H1 (cell line): ENCODE data around the gene KIF5C. TPM values are rescaled to one million over a fixed set of nuclear protein-coding genes. Genes with fewer than 3 reads are reported as not detected.

Experiments used
- CTCF ChIA-PET: fragments of 300-600 bp; sonication (Branson Sonifier 250); formaldehyde crosslinking; loops from one replicate; lab custom pipeline; 2021; ENCODE audit not compliant: partially characterized antibody; lab: Charles Lee
- POLR2A ChIA-PET: fragments of 300-600 bp; sonication (Branson Sonifier 250); formaldehyde crosslinking; loops from one replicate; lab custom pipeline; 2021; ENCODE audit warnings: inconsistent platforms; ENCODE audit not compliant: partially characterized antibody; lab: Charles Lee
- DNase-seq, 2 experiments: peaks; one replicate each; pipeline versions ENCODE4 v3.0.0 to v3.0.0-alpha.2; 2010 to 2022; ENCODE audit warnings: low spot score in 2 of 2, low read depth in 1 of 2, mixed read lengths in 1 of 2
- FAIRE-seq: peaks from 2 replicates; lab custom pipeline; 2011; peaks lifted over from hg19 to GRCh38; lab: Jason Lieb, UNC
- H2AFZ ChIP-seq: 2 replicates; pipeline ENCODE4 v1.8.1; 2012; ENCODE audit warnings: low read length, inconsistent platforms
- H2AK5ac ChIP-seq: 2 replicates; pipeline ENCODE4 v1.6.1; 2013; ENCODE audit warnings: low read depth, low read length
- H2BK120ac ChIP-seq: replicated peaks from 2 replicates; pipeline ENCODE3; 2013; ENCODE audit warnings: low read depth, low read length, inconsistent platforms
- H2BK12ac ChIP-seq: 2 replicates; pipeline ENCODE4 v1.6.1; 2013; ENCODE audit warnings: low read depth, low read length
- H2BK15ac ChIP-seq: 2 replicates; pipeline ENCODE4 v1.6.1; 2013; ENCODE audit warnings: low read length
- H2BK20ac ChIP-seq: 2 replicates; pipeline ENCODE4 v1.6.1; 2013; ENCODE audit warnings: low read length
- H2BK5ac ChIP-seq: 2 replicates; pipeline ENCODE4 v1.6.1; 2013; ENCODE audit warnings: low read depth, low read length
- H3K14ac ChIP-seq: 2 replicates; pipeline ENCODE4 v1.6.1; 2013; ENCODE audit warnings: inconsistent platforms; ENCODE audit not compliant: insufficient read length
- H3K18ac ChIP-seq: 2 replicates; pipeline ENCODE4 v1.6.1; 2013; ENCODE audit warnings: low read length; ENCODE audit errors: extremely low read depth
- H3K23ac ChIP-seq: 2 replicates; pipeline ENCODE4 v1.6.1; 2013; ENCODE audit warnings: inconsistent platforms; ENCODE audit not compliant: insufficient read length
- H3K23me2 ChIP-seq: 2 replicates; pipeline ENCODE4 v1.6.1; 2013; ENCODE audit warnings: low read depth, low read length
- H3K27ac ChIP-seq: 2 replicates; pipeline ENCODE4 v1.6.1; 2011; ENCODE audit warnings: low read depth, low read length, inconsistent platforms
- H3K27me3 ChIP-seq, 4 experiments: replicated peaks in 1 of 4; 1 replicate in 1 of 4; 2 replicates in 3 of 4; pipeline versions ENCODE4 v1.6.1 to v1.8.1; 2011 to 2013; ENCODE audit warnings: low read length in 3 of 4, mild to moderate bottlenecking in 3 of 4, inconsistent platforms in 2 of 4, mixed read lengths in 2 of 4, moderate library complexity in 1 of 4; ENCODE audit not compliant: control insufficient read depth in 3 of 4, insufficient read depth in 3 of 4; ENCODE audit errors: extremely low read depth in 1 of 4
- H3K36me3 ChIP-seq, 4 experiments: 2 replicates each; pipeline versions ENCODE4 v1.6.1 to v1.8.1; 2011 to 2013; ENCODE audit warnings: mild to moderate bottlenecking in 4 of 4, low read length in 3 of 4, moderate library complexity in 2 of 4, control low read depth in 1 of 4, inconsistent platforms in 1 of 4; ENCODE audit not compliant: insufficient read depth in 4 of 4, control insufficient read depth in 2 of 4
- H3K4ac ChIP-seq: replicated peaks from 2 replicates; pipeline ENCODE3; 2013; ENCODE audit warnings: low read length, low read depth, mixed read lengths, inconsistent platforms; ENCODE audit not compliant: insufficient read length
- H3K4me1 ChIP-seq, 4 experiments: replicated peaks in 1 of 4; 1 replicate in 1 of 4; 2 replicates in 3 of 4; pipeline versions ENCODE4 v1.6.1 to v1.8.1; 2011 to 2013; ENCODE audit warnings: low read length in 3 of 4, inconsistent platforms in 2 of 4, mixed read lengths in 1 of 4; ENCODE audit not compliant: insufficient read depth in 4 of 4, control insufficient read depth in 3 of 4
- H3K4me2 ChIP-seq, 2 experiments: 2 replicates each; pipeline versions ENCODE4 v1.6.1 to v1.8.1; 2011 to 2013; ENCODE audit warnings: low read depth in 2 of 2, low read length in 2 of 2, control low read depth in 1 of 2, inconsistent platforms in 1 of 2, mild to moderate bottlenecking in 1 of 2; ENCODE audit not compliant: insufficient read depth in 1 of 2
- H3K4me3 ChIP-seq, 4 experiments: fragments of 200-600, 300-600 bp in 1 of 4; sonication (generic), shearing (Covaris generic), sonication (Bioruptor Twin) in 1 of 4; 2 replicates each; pipeline versions ENCODE4 v1.5.1 to v1.8.1; 2011 to 2016; ENCODE audit warnings: low read length in 4 of 4, low read depth in 3 of 4, control low read depth in 2 of 4, inconsistent platforms in 2 of 4, mild to moderate bottlenecking in 2 of 4, mixed read lengths in 1 of 4, moderate library complexity in 1 of 4; ENCODE audit not compliant: insufficient read depth in 2 of 4; ENCODE audit errors: extremely low read depth in 1 of 4
- H3K56ac ChIP-seq: replicated peaks from 2 replicates; pipeline ENCODE3; 2013; ENCODE audit warnings: low read depth, mild to moderate bottlenecking, mixed read lengths, low read length, inconsistent platforms; ENCODE audit not compliant: insufficient read length
- H3K79me1 ChIP-seq: 2 replicates; pipeline ENCODE4 v1.6.1; 2013; ENCODE audit warnings: low read depth, low read length, control low read depth
- H3K79me2 ChIP-seq, 2 experiments: 2 replicates each; pipeline versions ENCODE4 v1.6.1 to v1.8.1; 2012 to 2013; ENCODE audit warnings: low read length in 2 of 2, mild to moderate bottlenecking in 2 of 2, inconsistent platforms in 1 of 2; ENCODE audit not compliant: insufficient read depth in 2 of 2, control insufficient read depth in 1 of 2
- H3K9ac ChIP-seq, 4 experiments: replicated peaks in 1 of 4; 1 replicate in 1 of 4; 2 replicates in 3 of 4; pipeline versions ENCODE4 v1.6.1 to v1.8.1; 2011 to 2013; ENCODE audit warnings: low read depth in 3 of 4, low read length in 3 of 4, control low read depth in 2 of 4, mild to moderate bottlenecking in 2 of 4, moderate library complexity in 2 of 4, inconsistent platforms in 1 of 4; ENCODE audit errors: extremely low read depth in 1 of 4
- H3K9me3 ChIP-seq, 2 experiments: 2 replicates each; pipeline versions ENCODE4 v1.6.1 to v1.8.1; 2012 to 2013; ENCODE audit warnings: mild to moderate bottlenecking in 2 of 2, moderate library complexity in 2 of 2, control low read depth in 1 of 2, inconsistent platforms in 1 of 2, low read depth in 1 of 2, low read length in 1 of 2, mixed read lengths in 1 of 2; ENCODE audit not compliant: insufficient read depth in 2 of 2
- H4K20me1 ChIP-seq, 2 experiments: replicated peaks in 1 of 2; 2 replicates each; pipeline versions ENCODE3 to v1.8.1; 2011 to 2013; ENCODE audit warnings: inconsistent platforms in 2 of 2, low read length in 2 of 2, mild to moderate bottlenecking in 1 of 2; ENCODE audit not compliant: insufficient read depth in 2 of 2, control insufficient read depth in 1 of 2
- H4K5ac ChIP-seq: 2 replicates; pipeline ENCODE4 v1.6.1; 2013; ENCODE audit warnings: low read length, low read depth, mixed read lengths, inconsistent platforms; ENCODE audit not compliant: insufficient read length
- H4K8ac ChIP-seq: 2 replicates; pipeline ENCODE4 v1.8.0; 2013; ENCODE audit warnings: mild to moderate bottlenecking, moderate library complexity, low read length, inconsistent platforms; ENCODE audit not compliant: insufficient read depth; ENCODE audit errors: extremely low read depth
- H4K91ac ChIP-seq: replicated peaks from 2 replicates; pipeline ENCODE3; 2013; ENCODE audit warnings: low read length, mixed read lengths, inconsistent platforms; ENCODE audit not compliant: insufficient read length
- BACH1 ChIP-seq: IDR thresholded peaks from 2 replicates; pipeline ENCODE4 v1.6.1; 2012; ENCODE audit warnings: low read length, improper control_type of control experiment
- GABPA ChIP-seq: IDR thresholded peaks from 2 replicates; pipeline ENCODE4 v1.6.1; 2011; ENCODE audit warnings: mild to moderate bottlenecking, low read length, moderate library complexity, borderline replicate concordance; ENCODE audit not compliant: insufficient read depth
- KDM5A ChIP-seq: fragments of 200-600 bp; IDR thresholded peaks from 2 replicates; pipeline ENCODE4 v1.7.1; 2012; ENCODE audit warnings: mild to moderate bottlenecking, low read length, inconsistent platforms, mixed read lengths
- PHF8 ChIP-seq: fragments of 200-600 bp; sonication (generic); conservative IDR thresholded peaks from 2 replicates; pipeline ENCODE4 v1.7.1; 2012; ENCODE audit warnings: low read depth, mild to moderate bottlenecking, inconsistent platforms, low read length, moderate library complexity
- POLR2AphosphoS5 ChIP-seq: IDR thresholded peaks from 2 replicates; pipeline ENCODE4 v1.6.1; 2011; ENCODE audit warnings: low read depth, low read length
- RAD21 ChIP-seq, 2 experiments: IDR thresholded peaks in 1 of 2; conservative IDR thresholded peaks in 1 of 2; 2 replicates each; pipeline ENCODE4 v1.6.1; 2011; ENCODE audit warnings: low read depth in 2 of 2, low read length in 2 of 2, improper control_type of control experiment in 1 of 2, inconsistent platforms in 1 of 2, mild to moderate bottlenecking in 1 of 2, moderate library complexity in 1 of 2
- WGBS, 2 experiments: shearing (Covaris generic) in 1 of 2; methylation state at CpG; one replicate each; pipeline versions ENCODE4 v1.1.6 to v1.1.7; 2013 to 2015; ENCODE audit warnings: low lambda C conversion rate in 2 of 2, mixed read lengths in 2 of 2, inconsistent platforms in 1 of 2, low coverage in 1 of 2, missing lambda C conversion rate in 1 of 2; ENCODE audit not compliant: insufficient replicate concordance in 2 of 2, insufficient coverage in 1 of 2, insufficient read length in 1 of 2; ENCODE audit errors: extremely low coverage in 1 of 2, missing lambda C conversion rate in 1 of 2; 5-methylcytosine and 5-hydroxymethylcytosine counted together
- polyA plus RNA-seq, 7 experiments: library from polyadenylated mRNA; depleted of rRNA in 3 of 7; stranded (reverse) in 5 of 7; unstranded in 2 of 7; fragments of >200 nt in 5 of 7; fragments of 200-250 nt in 2 of 7; gene quantifications; 1 replicate in 5 of 7; 2 replicates in 1 of 7; 4 replicates in 1 of 7; pipeline versions ENCODE4 v1.2.1 to v1.2.3, GENCODE V29; 2011 to 2013; ENCODE audit warnings: missing spikeins in 2 of 7, mixed read lengths in 2 of 7
- total RNA-seq: library from RNA; stranded (reverse); fragmentation: NEBNext Ultra II Directional; extraction: Animal tissue kit (Norgen Biotek cat#: 25700); gene quantifications from 2 replicates; pipeline ENCODE4 v1.2.1, GENCODE V29; 2021

Gene KIF5C
- total and polyA plus RNA-seq, 2 of the 8 experiments (the other 6 are each of a cell fraction or from before 2014, with no cell fraction given) = 16.3 to 66.4 TPM

DNA sequence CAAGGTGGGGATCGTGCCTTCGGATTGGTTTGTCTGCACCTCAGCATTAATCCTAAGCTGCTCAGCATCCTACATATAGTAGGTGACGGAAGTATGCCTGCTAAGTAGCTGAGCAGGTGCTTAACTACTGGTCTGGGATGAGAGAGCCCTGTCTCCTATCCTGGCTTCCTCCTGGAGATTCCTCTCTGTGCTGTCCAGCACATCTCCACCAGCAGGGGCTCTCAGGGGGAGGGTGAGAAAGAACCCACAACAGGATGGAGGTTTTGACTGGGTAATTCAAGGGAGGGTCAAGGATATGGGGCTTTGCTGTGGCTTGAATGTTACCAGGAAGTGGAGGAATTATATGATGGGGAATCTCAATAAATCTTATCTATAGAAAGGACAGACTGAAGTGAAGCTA lies 45.4 kb upstream of the KIF5C start:
- Histone ChIP-seq H4K20me1 (no peaks in the 10 kb centered on the region), H3K56ac (no peak overlapping the region), H3K18ac (no peak overlapping the region), H2AK5ac (no peak overlapping the region), H3K4me1 (peaks cover 0 to 5% (median 0%) of the 10 kb centered on the region in 4 experiments; a peak in 3 of 7 replicates), H3K9ac (no peak overlapping the region), H3K14ac (no peak overlapping the region), H2BK20ac (no peak overlapping the region), H3K79me2 (no peaks in the 10 kb centered on the region), H3K4me2 (no peak overlapping the region), H2AFZ (no peak overlapping the region), H4K91ac (no peak overlapping the region), H3K79me1 (no peaks in the 10 kb centered on the region), H3K4me3 (no peak overlapping the region), H3K4ac (no peak overlapping the region), H3K23me2 (no peaks in the 10 kb centered on the region; the same call in 1 of the 2 replicates), H2BK120ac (no peak overlapping the region), H2BK15ac (peak overlapping the region; percentile 14; the same call in 1 of the 2 replicates), H4K5ac (no peak overlapping the region), H4K8ac (no peak overlapping the region), H3K27ac (no peak overlapping the region), H3K27me3 (no peaks in the 10 kb centered on the region), H3K36me3 (no peaks in the 10 kb centered on the region), H2BK5ac (no peak overlapping the region), H3K23ac (no peak overlapping the region), H3K9me3 (no peaks in the 10 kb centered on the region), H2BK12ac (no peak overlapping the region)
- POLR2A ChIA-PET = interaction anchor here (0.6 to 1.5 kb wide), 2 partner anchors 9 to 111 kb away, joined by 3 read pairs; no protein-coding TSS in a partner anchor
- TF ChIP-seq GABPA = no peak
- no peak for TF ChIP-seq BACH1
- no peak for TF ChIP-seq RAD21 (IDR thresholded peaks at IDR 0.05 in 1 of 2, conservative IDR thresholded peaks at IDR 0.05 in 1 of 2; ENCODE audit: low read depth in 2 of 2, low read length in 2 of 2)
- TF ChIP-seq KDM5A = no peak
- no peak for TF ChIP-seq POLR2AphosphoS5
- no peak for TF ChIP-seq PHF8
- WGBS, 2 experiments = 94% methylated on average over 3 of the region's 3 CpGs; no CpG with 5 or more reads in 1 of the 2 experiments
- CTCF ChIA-PET = interaction anchor here (1.1 to 6.6 kb wide), 5 partner anchors 11 to 149 kb away, joined by 3 to 47 read pairs (median 5); no protein-coding TSS in a partner anchor
- DNase-seq (no peak), FAIRE-seq (no peak)
